NCI-H345 treated with DMSO at 0.1 percent for 48 hours (cell line): ENCODE data around the gene SH3D21.

ENCODE experiments used
- DNase-seq: peaks from one replicate; lab custom pipeline; 2025; ENCODE audit not compliant: unreplicated experiment; lab: John Stamatoyannopoulos, UW

Gene SH3D21

GRCh38 chr1:36303244-36303643, 2.9 kb upstream of the SH3D21 start:
- no peak for DNase-seq

DNA sequence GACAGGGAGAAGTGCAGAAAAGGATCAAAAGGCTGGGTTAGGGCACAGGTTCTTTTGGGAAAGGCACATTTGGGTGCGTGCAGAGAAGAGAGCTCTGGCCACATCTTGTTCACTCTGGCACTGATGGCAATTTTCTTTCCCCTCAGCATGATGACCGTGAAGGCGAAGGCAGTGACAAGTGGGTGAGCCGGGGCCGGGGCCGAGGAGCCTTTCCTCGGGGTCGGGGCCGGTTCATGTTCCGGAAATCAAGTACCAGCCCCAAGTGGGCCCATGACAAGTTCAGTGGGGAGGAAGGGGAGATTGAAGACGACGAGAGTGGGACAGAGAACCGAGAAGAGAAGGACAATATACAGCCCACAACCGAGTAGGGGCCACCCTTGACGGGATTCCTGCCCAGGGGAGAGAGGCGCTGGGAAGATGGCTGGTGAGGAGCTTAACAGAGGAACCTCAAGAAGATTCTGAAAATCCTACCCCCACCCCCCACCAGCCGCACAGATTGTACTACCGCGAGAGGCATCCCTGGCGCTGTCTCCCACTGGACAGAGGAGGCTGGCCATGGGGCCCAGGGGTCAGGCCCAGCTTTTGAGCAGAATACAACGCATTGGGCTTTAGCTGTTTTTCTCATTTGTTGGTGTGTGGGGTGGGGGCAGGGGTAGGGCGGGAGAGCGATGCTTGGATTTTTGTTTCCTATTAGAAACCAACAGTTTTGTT, 2.4 kb upstream of the SH3D21 start:
- no peak for DNase-seq

DNA sequence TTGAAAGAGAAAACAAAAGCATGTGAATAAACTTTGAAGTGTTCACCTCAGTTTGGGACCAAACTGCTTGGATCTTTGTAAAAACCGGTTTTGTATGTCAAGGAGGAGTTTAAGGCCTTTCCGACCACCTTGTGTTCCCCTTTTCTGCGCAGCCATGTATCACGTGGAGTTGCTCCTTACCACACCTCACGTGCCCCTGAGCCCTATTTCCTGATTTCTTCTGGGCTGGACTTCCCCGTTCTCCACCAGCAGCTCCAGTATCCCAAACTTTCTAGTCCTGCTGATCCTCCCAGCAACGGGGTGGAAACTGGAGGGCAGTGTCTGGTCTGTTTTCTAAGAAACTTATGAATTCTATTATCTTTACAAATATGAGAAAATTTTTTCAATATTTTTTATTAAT, 1.6 kb upstream of the SH3D21 start:
- no peak for DNase-seq

- DNase-seq: no peak
Measured at GRCh38 chr1:36304970-36305914, 926 bp upstream of the SH3D21 start.

GRCh38 chr1:36305915-36306209, 306 bp upstream of the SH3D21 start:
- no peak for DNase-seq

DNA sequence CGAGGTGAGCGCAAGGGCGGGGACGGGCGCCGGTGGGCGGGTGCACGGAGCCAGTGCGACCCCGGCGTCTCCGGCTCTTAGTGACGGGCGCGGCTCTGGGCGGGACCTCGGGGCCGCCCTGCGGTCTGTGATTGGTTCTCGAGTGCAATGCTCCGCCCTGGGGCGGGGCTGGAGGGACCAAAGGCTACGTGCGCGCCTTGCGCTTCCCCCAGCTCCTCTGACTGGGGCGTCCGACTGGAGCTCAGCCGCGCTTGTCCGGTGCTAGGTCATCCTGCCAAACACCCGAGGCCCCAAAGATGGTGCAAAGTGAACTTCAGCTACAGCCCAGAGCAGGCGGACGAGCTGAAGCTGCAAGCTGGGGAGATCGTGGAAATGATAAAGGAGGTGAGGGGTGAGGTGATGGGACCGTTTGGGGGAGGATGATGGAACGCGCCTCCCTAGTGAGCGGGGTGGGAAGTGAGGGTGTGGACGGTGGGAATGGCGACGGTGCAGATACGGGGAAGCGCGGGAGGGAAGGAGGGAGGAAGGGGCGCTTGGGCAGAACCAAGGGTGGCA, 811 bp downstream of the SH3D21 start:
- peak; percentile 88 for DNase-seq

DNA sequence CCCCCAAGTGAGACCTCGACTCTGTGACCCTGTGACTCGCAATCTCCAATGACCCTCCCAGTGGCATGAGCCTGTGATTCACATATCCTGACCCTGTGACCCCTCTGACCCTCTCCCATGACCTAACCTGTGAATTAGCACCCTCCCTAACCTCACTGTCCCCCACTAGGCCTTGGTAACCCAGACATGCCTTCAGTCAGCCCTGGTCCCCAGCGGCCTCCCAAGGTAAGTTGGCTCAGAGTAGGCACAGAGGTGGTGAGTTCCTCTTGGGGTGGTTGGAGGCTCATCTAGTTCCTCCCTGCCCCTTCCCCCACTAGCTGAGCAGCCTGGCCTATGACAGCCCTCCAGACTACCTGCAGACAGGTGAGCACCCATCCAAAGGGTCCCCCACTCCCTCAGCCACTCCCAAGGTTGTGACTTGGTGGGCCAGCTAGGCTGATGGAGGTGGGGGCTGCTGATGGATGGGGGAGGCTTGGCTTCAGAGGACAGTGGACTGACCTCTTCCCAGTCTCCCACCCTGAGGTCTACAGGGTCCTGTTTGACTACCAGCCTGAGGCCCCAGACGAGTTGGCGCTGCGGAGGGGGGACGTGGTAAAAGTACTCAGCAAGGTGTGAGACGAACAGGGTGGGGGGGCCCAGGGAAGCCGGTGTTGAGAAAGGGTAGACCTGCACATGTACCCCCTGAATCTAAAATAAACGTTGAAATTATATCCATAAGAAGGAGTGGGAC, 1.6 kb downstream of the SH3D21 start:
- DNase-seq: no peak

GRCh38 chr1:36309397-36309796, 3.2 kb downstream of the SH3D21 start:
- no peak for DNase-seq

- DNase-seq: no peak
Measured at GRCh38 chr1:36320291-36320761, 14.2 kb downstream of the SH3D21 start.

- DNase-seq: no peak
Measured at GRCh38 chr1:36320767-36321118, 14.6 kb downstream of the SH3D21 start.

GRCh38 chr1:36321119-36321951, 15.2 kb downstream of the SH3D21 start:
- DNase-seq: no peak

GRCh38 chr1:36322041-36322785, 16.0 kb downstream of the SH3D21 start:
- DNase-seq: no peak

- DNase-seq: no peak
Measured at GRCh38 chr1:36322786-36323635, 16.8 kb downstream of the SH3D21 start.

GRCh38 chr1:36323636-36324352, 17.6 kb downstream of the SH3D21 start, which contains the start of gene EVA1B:
EVA1B (minus strand) TSS chr1:36323645; CDS start chr1:36323037, 608 bp downstream.
- DNase-seq: no peak

DNA sequence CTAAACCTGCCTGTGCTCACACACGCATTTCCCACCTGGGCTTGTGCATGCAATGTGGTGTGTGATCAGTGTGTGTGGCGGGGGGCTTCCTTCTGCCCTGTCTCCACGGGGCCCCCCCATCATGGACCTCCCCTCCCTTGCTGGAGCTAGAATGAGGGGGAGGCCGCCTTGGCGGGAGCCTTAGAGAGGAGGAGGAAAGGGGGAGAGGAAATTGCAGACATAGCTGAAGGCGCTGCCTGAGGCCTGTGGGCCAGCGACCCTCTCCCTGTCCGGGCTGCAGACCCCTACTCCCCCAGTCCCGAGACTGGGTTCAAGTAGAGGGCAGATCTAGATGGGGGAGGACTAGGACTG, 18.2 kb downstream of the SH3D21 start:
- DNase-seq: no peak

DNA sequence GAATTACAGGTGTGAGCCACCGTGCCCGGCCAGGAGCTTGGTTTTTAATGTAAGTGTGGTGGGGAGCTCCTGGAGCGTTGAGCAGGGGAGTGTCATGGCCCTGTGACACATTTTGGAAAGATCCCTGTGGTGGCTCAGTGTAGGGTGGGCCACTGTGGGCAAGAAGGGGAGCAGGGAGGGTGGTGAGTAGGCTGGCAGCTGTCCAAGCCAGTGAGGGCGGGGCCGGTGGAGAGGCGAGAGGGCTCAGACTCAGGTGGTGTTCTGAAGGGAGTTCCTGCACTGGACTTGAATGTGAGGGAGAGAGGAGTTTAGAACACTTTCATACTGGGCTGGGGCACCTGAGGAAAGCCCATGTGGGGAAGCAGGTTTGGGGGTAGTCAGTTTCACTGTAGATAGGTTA, 20.3 kb downstream of the SH3D21 start:
- no peak for DNase-seq

- no peak for DNase-seq
Measured at GRCh38 chr1:36327421-36328087, 21.4 kb downstream of the SH3D21 start.

DNA sequence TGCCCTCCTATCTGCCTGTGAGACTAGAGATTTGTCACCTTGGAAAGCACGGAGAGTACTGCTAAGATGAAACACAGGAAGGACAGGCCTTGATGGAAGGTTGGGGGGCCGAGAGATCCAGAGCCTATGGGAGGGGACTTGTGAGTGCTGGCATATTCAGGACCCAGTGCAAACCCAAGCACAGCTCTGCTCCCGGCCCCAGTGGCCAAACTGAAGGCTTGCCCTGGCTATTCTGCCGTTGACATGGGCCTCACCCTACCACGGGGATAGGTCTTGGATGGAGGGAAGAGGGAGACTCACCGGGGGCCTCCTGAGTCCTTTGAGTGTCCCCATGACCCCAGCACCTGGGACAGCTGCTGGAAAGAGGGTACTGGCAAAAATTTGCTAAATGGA, 21.9 kb downstream of the SH3D21 start:
- DNase-seq: no peak
